ENCODE measurements around the gene PSORS1C1.

- TF ChIP-seq, protein P1, sequence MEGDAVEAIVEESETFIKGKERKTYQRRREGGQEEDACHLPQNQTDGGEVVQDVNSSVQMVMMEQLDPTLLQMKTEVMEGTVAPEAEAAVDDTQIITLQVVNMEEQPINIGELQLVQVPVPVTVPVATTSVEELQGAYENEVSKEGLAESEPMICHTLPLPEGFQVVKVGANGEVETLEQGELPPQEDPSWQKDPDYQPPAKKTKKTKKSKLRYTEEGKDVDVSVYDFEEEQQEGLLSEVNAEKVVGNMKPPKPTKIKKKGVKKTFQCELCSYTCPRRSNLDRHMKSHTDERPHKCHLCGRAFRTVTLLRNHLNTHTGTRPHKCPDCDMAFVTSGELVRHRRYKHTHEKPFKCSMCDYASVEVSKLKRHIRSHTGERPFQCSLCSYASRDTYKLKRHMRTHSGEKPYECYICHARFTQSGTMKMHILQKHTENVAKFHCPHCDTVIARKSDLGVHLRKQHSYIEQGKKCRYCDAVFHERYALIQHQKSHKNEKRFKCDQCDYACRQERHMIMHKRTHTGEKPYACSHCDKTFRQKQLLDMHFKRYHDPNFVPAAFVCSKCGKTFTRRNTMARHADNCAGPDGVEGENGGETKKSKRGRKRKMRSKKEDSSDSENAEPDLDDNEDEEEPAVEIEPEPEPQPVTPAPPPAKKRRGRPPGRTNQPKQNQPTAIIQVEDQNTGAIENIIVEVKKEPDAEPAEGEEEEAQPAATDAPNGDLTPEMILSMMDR (IDR thresholded peaks at IDR 0.05 in 8 of 11, conservative IDR thresholded peaks at IDR 0.05 in 3 of 11): peak; percentile 29 to 89 (median 81)
- no peak for TF ChIP-seq POLR2AphosphoS5 (IDR thresholded peaks at IDR 0.05)
- TF ChIP-seq POLR2A (IDR thresholded peaks at IDR 0.05): no peak
These were observed 13.6 kb downstream of the PSORS1C1 start for GRCh38 chr6:31128093-31128676.

Measured in spleen (tissue), 7 donors.